ENCODE data around the gene PNPO.
"Not testable (repeated sequence)": the region's sequence is repeated elsewhere in the genome, so short reads cannot be mapped to it uniquely, and the experiment has no call there.

Gene PNPO

DNA sequence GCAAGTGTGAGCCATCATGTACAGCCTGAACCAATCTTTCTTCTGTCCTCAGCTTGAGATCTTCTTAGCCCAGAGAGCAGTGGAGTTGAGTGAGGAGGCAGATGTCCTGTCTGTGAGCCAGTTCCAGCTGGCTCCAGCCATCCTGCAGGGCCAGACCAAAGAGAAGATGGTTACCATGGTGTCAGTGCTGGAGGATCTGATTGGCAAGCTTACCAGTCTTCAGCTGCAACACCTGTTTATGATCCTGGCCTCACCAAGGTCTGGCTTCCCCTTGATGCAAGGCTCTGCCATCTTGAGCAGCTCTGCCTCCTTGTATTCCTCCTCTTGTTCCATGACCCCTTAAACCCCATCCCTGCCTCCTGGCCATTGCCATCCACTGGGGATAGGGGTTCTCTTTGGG is 39.2 kb downstream of the PNPO start:
- no peak for DNase-seq

DNA sequence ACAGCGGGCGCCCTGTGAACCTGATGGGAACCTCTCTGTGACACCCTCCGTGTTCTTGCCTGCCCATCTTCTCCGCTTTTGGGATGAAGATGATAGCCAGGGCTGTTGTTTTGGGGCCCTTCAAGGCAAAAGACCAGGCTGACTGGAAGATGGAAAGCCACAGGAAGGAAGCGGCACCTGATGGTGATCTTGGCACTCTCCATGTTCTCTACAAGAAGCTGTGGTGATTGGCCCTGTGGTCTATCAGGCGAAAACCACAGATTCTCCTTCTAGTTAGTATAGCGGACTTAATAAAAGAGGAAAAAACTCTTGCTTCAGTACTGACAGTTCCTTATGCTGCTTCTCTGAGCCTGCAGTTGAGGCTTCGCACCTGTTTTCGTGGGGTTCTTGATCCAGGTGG is 40.1 kb downstream of the PNPO start:
- no peak for DNase-seq

DNA sequence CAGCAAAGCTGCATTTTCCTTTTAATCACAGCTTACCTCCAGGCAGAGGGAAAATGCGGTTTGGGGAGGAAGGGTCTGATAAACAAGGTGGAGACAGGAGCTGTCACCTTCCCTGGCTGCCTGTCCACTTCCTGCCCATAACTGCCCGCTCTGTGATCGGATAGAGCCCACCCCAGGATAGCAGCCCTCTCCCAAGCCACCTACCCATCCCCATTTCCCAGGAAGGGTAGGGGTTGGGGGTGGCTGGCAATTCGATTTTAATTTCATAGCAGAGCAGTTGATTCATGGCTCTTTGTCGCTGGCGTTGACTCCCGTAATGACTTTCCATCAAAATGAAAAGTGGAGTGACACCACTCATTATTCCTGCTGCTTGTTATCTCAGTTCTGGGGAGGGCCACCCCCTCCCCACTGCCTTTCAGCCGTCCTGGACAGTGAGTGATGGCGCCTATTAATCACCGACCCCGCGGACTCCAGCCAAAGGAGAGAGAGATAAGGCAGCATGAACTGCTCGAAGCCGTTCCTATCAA is 40.8 kb downstream of the PNPO start:
- DNase-seq: no peak

DNA sequence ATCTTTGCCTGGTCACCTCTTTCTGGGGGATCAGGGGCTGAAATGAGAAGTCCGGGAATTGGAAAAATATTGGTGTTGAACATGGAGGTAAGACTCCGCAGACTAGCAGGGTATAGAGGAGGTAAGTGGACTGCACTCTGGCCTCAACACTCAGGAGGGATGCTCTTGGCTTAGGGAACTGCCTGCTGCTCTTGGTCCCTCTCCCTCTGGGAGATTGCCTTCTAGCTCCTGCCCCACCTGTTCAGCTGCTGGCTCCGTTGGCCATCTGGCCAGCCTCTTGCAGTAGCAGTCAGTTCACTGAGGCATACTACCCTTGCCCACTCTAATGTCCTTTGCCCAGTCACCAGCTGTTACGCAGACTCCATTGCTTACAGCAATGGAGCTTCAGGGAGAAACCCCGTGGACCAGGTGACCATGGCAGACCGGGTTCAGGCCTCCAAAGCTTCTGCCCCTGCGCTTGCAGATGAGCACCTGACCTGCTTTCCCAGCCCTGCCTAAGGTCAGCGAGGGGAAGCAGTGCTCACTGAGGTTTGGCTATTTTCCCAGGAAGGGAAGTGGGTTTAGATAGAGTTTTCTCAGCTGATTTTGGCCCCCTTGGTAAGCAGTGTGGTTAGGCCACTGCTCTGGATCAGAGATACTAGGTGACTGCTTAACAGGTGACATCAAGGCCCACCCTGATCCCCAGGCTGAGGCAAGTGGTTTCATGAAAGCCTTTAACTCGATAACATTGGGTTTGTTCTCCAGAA is 41.4 kb downstream of the PNPO start:
- no peak for DNase-seq

DNA sequence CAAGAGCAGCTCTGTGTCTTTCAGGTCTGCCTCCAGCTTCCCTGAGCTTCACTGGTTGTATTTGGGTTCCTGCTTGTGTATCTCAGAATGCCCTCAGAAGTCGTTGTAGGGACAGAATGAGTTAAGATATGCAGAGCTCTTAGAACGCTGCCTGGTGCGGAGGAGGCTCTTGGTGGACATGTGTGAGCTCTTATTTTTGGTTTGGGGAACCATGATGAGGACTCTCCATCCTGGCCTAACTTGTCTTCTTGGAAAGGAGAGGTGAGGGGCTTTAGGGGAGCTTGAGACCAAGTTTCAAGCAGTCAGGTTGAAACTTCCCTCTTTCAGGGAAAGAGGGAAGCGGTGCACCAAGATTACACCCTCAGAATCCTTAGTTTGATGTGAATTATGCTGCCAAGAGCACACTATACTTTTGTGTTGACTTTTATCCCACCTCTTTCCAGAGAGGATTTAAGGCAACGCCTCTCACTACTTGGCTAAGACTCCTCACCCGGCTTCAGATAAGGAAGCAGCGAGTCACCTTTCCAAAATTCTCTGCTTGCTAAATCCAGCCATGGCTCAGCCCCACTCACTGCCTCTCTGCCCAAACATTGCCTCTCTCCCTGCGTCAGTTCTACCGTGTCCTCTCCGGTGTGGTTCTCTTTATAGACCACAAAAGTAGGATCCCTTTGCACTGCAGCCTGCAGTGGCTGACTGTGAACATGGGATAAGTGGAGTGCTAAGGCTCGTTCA is 42.3 kb downstream of the PNPO start:
- DNase-seq: no peak

DNA sequence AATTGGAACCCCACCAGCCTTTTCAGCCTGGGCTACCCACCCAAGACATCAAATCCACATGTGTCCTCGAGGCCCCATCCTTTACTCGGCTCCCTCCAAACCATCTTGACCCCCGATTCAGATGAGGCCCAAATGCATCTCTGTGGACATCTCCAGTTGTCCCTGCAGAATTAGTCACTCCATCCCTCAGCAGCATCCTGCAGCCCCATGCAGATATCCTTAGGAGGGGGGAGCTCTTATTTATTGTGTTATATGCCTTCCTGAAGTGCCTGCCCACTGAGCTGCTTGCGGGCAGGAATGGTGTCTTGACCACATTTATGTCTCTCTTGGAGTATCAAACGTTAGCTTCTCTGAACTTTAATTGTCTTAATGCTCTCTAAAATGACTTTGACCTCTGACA is 45.1 kb downstream of the PNPO start:
- DNase-seq: no peak

DNA sequence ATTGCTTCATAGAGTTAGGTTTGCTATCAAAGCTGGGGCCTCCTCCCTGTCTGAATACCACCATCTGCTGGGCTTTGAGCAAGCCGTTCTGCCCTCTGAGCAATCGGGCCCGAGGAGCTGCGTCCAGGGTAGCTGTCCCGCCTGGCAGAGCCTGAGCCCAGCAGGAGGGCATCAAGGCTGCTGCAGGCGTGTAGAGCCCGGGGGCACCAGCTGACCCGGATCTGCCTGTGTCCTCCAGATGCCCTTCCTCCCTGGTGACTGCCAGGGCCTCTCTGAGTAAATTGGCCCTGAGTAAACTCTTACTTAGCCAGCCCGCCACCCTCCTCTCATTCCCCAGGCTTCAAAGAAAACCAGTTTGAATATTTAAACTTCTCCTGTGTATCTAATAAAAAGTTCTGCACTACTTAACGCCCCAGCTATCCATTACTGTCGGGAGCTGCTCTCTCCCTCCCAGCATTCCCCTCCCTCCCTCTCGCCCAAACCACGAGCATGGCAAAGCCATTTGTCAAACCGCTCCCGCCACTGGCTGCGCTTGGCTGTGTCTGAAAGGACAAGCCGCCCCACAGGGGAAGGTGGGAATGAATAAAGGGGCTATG is 46.0 kb downstream of the PNPO start:
- no peak for DNase-seq

DNA sequence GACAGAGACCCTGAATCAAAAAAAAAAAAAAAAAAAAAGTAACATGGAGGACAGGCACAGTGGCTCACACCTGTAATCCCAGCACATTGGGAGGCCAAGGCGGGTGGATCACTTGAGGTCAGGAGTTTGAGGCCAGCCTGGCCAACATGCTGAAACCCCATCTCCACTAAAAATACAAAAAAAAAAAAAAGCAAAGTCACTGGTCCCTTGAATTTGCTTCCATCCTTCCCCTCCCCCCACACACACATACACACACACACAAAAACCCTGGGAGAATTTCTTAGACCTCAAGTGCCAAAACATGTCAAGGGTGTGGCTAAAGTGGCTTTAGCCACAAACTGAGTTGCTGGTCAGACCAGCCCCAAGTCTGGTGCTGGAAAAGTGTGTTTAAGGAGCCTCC is 47.1 kb downstream of the PNPO start:
- DNase-seq: not testable (repeated sequence)

DNA sequence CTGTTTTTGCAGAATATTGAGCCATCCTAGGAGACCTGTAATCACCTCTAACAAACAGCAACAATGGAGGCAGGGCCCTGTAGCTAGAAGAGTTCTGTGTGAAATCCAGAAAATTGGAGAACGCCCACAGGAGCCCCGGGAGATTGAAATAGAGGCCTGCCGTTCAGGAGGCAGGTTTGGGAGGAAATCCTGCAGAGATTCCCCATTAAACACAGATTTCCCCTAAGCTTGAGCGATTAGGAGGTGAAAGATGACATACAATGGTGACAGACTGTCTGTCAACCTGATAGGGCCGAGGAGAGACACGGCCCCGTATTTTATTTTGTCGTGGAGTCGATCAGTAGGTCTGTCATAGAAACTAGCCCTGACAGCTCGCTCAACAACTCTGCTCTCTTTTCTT is 47.8 kb downstream of the PNPO start:
- no peak for DNase-seq

DNA sequence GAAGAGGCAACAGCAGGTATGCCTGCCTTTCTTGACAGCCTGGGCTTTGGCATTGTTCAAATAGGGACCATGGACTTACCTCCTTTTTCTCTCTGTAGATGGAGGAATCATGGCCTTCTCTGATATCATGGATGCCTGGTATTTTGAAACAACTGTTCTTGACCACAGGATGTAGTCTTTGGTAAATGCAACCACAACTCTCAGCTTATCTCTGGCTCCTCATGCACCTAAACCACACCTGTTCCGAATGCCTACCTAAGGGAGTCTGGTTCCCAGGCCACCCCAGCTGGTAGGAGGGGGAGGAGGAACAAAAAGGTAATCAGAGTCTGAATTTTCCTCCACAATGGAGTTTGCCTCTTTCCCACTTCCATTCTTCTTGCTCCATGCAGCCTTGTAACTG is 48.3 kb downstream of the PNPO start:
- DNase-seq: no peak

DNA sequence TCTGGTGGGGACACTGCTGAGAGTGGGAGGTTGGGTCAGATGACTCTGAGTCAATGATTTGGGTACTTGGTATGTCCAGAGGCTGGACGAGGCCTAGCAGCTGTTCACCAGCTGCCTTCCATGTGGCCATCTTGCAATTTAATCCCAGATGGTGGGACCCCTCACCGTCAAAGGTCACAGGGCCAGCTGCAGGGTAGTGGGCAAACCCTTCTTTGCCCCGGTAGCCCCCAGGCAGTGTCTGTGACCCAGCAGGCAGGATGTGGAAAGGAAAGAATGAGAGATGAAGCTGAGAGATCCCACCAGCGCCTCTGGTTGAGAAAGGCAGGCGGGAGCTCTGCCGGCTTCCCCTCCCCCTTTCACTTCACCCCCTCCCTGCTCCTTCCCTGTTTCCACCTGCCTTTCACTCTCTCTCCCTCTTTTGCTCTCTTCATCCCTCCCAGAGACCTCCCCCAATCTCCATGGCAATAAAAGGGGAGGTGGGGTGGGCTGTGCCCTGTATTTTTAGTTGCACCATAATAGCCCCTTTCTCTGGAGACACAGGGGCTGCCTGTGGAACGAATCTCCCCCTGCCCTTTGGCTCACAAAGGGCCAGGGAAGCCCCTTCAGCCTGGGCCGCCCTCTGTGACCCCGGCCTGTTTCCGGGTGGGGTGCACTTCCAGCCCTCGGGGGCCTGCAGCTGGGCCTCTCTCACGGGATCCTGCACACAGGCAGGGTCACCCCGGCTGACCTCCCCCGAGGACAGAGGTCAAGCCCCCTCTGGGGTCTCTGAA is 49.8 kb downstream of the PNPO start:
- DNase-seq: no peak

DNA sequence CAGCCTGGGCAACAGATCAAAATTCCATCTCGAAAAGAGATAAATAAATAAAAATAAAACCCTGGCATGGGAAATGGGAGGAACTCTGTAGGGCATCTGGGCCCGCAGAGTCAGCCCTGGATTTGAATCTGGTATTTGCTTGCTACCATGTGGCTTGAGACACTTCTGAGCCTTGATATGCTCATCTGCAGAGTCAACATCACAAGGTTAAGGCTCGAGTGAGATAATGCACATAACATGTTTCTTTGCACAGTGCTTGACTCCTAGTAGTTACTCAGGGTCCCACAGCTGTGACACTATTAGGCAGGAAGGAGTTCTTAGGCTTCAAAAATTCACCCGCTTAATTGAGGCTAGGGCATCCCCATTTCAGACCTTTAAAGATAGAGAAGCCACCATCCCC is 50.8 kb downstream of the PNPO start:
- DNase-seq: no peak

DNA sequence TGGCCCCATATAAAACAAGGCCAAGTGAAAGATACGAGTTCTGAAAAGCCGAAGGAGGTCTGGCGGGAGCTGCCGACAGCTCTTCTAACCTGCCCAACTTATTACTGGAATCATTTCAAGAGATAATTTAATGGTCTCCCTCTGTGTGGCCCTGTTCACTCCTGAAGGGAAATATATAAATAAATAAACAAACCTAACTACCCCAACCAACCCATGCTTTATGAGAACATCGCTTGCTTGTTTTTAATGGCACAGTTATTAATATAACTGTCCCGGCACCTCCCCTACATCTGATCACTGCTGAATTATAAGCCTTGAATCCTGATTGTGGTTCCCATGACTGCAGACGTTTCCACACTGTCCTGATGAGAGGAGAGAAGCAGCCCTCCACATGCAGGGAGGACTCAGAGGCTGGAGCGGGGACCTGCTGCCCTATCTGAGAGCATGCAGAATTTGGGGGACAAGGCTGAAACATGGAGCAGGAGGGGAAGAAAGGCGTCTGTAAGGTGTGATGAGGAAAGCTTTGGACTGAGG is 51.7 kb downstream of the PNPO start:
- DNase-seq: no peak

DNA sequence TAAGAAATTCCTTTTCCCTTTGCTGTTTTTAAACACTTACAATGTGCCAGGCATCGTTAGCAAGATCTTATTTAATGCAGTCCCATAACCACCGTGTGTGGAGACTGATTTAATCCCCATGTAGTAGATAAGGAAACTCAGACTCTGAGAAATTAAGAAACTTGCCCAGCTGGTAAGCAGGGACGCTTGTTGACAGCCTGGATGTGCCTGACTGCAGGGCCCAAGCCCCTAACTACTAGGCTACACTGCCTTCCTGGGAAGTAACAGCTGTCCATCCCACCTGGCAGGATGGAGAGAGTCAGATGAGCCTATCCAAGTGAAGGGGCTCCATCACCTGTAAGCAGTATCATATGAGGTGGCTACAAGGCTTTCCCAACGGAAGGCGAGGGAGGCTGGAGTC is 52.6 kb downstream of the PNPO start:
- DNase-seq: no peak

DNA sequence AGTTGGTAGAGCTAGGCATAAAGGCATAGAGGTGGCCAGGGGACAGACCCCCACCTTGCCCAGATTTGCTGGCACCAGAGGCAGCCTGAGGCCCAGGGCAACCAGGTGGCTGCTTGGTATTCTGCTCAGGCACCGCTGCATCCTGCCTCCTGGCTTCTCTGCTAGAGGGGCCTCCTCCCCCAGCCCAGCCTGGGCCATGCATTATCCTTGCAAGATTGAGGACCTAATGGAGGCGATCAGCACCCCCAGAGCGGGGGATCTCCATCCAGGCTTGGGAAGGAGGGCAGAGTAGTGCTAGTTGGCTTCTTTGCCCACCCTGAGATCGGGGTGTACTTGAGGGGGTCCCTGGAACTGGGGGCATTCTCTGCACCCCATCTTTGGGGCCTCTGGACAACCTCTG is 53.4 kb downstream of the PNPO start:
- no peak for DNase-seq

DNA sequence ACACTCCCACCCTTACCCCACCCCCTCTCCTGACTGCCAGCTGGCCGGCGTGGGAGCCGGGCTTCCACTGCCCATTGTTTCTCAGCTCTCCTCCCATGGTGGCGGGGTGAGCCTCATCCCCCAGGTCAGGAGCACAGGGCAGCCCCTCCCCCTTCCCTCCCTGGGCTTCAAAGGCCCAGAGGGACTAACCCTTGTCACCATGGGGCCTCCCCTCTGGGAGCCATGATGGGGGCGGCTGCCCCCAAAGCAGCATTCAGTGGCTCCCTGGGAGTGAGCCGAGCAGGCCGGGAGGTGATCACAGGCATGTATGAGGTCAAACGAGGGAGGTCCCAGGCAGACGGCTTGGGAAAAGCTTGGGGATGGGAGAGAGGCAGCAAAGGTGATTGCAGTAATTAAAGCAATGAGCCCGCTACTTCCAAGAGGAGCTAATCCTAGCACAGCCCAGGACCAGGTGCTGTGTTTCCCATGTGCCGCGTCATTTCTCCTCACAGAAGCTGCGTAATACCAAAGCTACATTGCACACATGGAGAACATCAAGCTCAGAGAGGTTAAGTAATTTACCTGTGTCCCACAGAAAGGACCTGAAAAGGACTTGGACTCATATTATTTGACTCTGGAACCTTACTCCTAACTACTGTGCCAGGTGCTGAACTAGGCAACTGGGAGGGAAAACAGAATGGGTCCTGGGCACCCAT is 54.0 kb downstream of the PNPO start:
- no peak for DNase-seq

DNA sequence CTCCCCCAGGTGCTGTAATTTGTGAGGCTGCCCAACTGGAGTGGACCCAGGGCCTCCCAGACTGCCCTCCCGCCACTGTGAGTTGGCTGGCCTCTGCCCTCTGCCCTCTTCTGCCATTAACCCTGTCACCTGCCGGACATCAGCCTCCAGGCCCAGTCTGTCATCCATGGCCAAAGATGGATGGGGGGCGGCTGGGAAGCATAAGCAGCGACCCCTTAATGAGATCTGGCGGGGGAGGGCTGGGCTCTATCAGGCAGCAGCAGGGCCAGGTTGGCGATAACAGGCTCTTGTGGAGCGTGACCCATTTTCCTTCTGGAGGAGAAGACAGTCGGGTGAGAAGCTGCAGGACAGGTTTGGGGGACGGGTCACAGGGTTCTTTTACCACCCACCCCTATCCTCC is 54.8 kb downstream of the PNPO start:
- DNase-seq: no peak

DNA sequence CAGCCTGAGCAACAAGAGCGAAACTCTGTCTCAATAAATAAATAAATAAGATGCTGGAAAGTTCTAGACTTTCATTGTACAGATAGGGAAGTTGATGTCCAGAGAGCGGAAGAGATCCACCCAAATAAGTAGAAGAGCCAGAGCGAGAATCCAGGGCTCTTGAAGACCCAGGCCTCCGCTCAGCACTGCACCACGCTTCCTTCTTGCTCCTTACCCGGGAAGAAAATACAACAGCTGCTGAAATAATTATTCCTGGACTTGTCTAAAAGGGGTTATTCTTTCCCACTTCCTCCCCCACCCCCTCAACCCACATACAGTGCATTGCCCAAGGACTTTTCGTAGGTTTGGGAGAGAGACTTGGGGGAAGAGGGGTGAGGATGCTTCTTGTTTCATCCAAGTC is 56.2 kb downstream of the PNPO start:
- no peak for DNase-seq

DNA sequence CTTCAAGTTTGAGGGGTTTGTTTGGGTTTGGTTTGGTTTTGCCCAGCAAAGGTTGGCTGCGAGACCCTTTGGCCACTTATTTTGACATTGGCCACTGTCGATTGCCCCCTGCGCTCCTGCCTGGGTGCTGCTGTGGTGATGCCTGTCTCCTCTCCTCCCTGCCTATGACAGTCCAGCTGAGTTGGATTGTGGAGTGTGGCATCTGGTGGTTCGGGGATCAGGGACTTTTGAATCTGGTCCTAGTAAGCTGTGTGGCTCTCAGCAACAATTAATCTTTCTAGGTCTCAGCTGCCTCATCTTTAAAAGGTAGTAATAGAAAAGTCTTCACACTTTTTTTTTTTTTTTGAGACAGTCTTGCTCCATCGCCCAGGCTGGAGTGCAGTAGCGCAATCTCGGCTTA is 56.7 kb downstream of the PNPO start:
- DNase-seq: no peak
